CD14-positive monocyte (primary cell): ENCODE data around the gene CDH22. TPM values are rescaled to one million over a fixed set of nuclear protein-coding genes. Genes with fewer than 3 reads are reported as not detected.

Experiments used
- DNase-seq, 3 donors: peaks; one replicate each; pipeline ENCODE4 v3.0.0-alpha.2; 2011 to 2022
- H2AFZ ChIP-seq: 2 replicates; pipeline ENCODE4 v1.6.0; 2012; ENCODE audit warnings: mild to moderate bottlenecking, low read depth, low read length, inconsistent platforms; ENCODE audit not compliant: insufficient read depth, poor library complexity, severe bottlenecking
- H3K27ac ChIP-seq, 2 donors: 1 replicate in 1 of 2; 2 replicates in 1 of 2; pipeline ENCODE4 v1.5.1; 2012 to 2013; ENCODE audit warnings: low read length in 2 of 2, control low read depth in 1 of 2, inconsistent platforms in 1 of 2, low read depth in 1 of 2, mild to moderate bottlenecking in 1 of 2
- H3K27me3 ChIP-seq, 2 donors: one replicate each; pipeline versions ENCODE4 v1.6.0 to v1.6.1; 2011 to 2013; ENCODE audit warnings: low read length in 2 of 2; ENCODE audit not compliant: control insufficient read depth in 2 of 2, insufficient read depth in 2 of 2
- H3K36me3 ChIP-seq, 2 donors: replicated peaks in 1 of 2; 1 replicate in 1 of 2; 2 replicates in 1 of 2; pipeline versions ENCODE4 v1.5.1 to v1.6.1; 2012 to 2013; ENCODE audit warnings: low read length in 2 of 2, control low read depth in 1 of 2, inconsistent platforms in 1 of 2, mild to moderate bottlenecking in 1 of 2; ENCODE audit not compliant: insufficient read depth in 2 of 2, control insufficient read depth in 1 of 2
- H3K4me1 ChIP-seq, 2 donors: 1 replicate in 1 of 2; 2 replicates in 1 of 2; pipeline versions ENCODE4 v1.5.1 to v1.6.1; 2012 to 2013; ENCODE audit warnings: low read length in 2 of 2, control low read depth in 1 of 2, inconsistent platforms in 1 of 2, mild to moderate bottlenecking in 1 of 2, moderate library complexity in 1 of 2; ENCODE audit not compliant: insufficient read depth in 2 of 2, control insufficient read depth in 1 of 2
- H3K4me2 ChIP-seq: replicated peaks from 2 replicates; pipeline ENCODE3; 2012; ENCODE audit warnings: low read length, moderate library complexity, mild to moderate bottlenecking; ENCODE audit not compliant: poor library complexity, severe bottlenecking; ENCODE audit errors: extremely low read depth
- H3K4me3 ChIP-seq, 3 experiments: fragments of 200-600 bp in 1 of 3; sonication (generic) in 1 of 3; replicated peaks in 1 of 3; 1 replicate in 2 of 3; 2 replicates in 1 of 3; pipeline ENCODE4 v1.5.1; 2011 to 2013; ENCODE audit warnings: low read length in 3 of 3, mild to moderate bottlenecking in 3 of 3, control low read depth in 2 of 3, low read depth in 2 of 3, inconsistent platforms in 1 of 3, moderate library complexity in 1 of 3
- H3K79me2 ChIP-seq: 2 replicates; pipeline ENCODE4 v1.6.0; 2012; ENCODE audit warnings: mild to moderate bottlenecking, control low read depth, inconsistent platforms, low read length, moderate library complexity; ENCODE audit not compliant: insufficient read depth
- H3K9ac ChIP-seq: 2 replicates; pipeline ENCODE4 v1.6.0; 2017; ENCODE audit warnings: low read length, mild to moderate bottlenecking; ENCODE audit not compliant: insufficient read depth, poor library complexity, severe bottlenecking
- H3K9me3 ChIP-seq, 2 donors: replicated peaks in 1 of 2; 1 replicate in 1 of 2; 2 replicates in 1 of 2; pipeline versions ENCODE4 v1.5.1 to v1.6.1; 2012 to 2013; ENCODE audit warnings: low read length in 2 of 2, control low read depth in 1 of 2; ENCODE audit not compliant: control insufficient read depth in 1 of 2, insufficient read depth in 1 of 2
- H4K20me1 ChIP-seq: 2 replicates; pipeline ENCODE4 v1.6.0; 2012; ENCODE audit warnings: mild to moderate bottlenecking, low read length, control low read depth, moderate library complexity; ENCODE audit not compliant: insufficient read depth
- H3K27ac Mint-ChIP-seq, 7 donors: one replicate each; pipeline ENCODE4 v1.8.0; 2020; ENCODE audit warnings: mild to moderate bottlenecking in 7 of 7, mixed read lengths in 7 of 7, moderate library complexity in 6 of 7, inconsistent platforms in 2 of 7
- H3K27me3 Mint-ChIP-seq, 3 donors: one replicate each; pipeline ENCODE4 v1.8.0; 2021 to 2022; ENCODE audit warnings: low read depth in 3 of 3, mild to moderate bottlenecking in 3 of 3, mixed read lengths in 3 of 3, moderate library complexity in 3 of 3, inconsistent platforms in 1 of 3
- H3K36me3 Mint-ChIP-seq, 2 donors: one replicate each; pipeline ENCODE4 v1.8.0; 2020; ENCODE audit warnings: mixed read lengths in 2 of 2, inconsistent platforms in 1 of 2, mild to moderate bottlenecking in 1 of 2
- H3K4me1 Mint-ChIP-seq: one replicate; pipeline ENCODE4 v1.8.0; 2020; ENCODE audit warnings: mild to moderate bottlenecking, mixed read lengths
- H3K4me3 Mint-ChIP-seq, 2 donors: one replicate each; pipeline ENCODE4 v1.8.0; 2020; ENCODE audit warnings: mild to moderate bottlenecking in 2 of 2, mixed read lengths in 2 of 2, moderate library complexity in 1 of 2
- H3K9me3 Mint-ChIP-seq, 7 donors: one replicate each; pipeline ENCODE4 v1.8.0; 2020 to 2022; ENCODE audit warnings: mixed read lengths in 7 of 7, mild to moderate bottlenecking in 6 of 7, moderate library complexity in 6 of 7, inconsistent platforms in 2 of 7
- CTCF ChIP-seq: fragments of 200-600 bp; IDR thresholded peaks from one replicate; pipeline ENCODE4 v1.8.0; 2022; ENCODE audit warnings: antibody characterized with exemption, mild to moderate bottlenecking
- WGBS: methylation state at CpG from one replicate; pipeline ENCODE4 v1.1.5; 2013; ENCODE audit warnings: missing lambda C conversion rate; ENCODE audit not compliant: insufficient coverage; 5-methylcytosine and 5-hydroxymethylcytosine counted together
- intact Hi-C, 2 donors: fragments of 100-400 bp; cut with micrococcal nuclease; formaldehyde crosslinking; loops; one replicate each; pipeline versions ENCODE4 v1.15.0 to v1.15.1; 2023
- polyA plus RNA-seq, 3 donors: library from polyadenylated mRNA; depleted of rRNA in 1 of 3; unstranded in 2 of 3; stranded (reverse) in 1 of 3; fragments of 300-500 nt in 2 of 3; fragments of >200 nt in 1 of 3; fragmentation: Illumina TruSeq in 2 of 3; gene quantifications; 1 replicate in 2 of 3; 2 replicates in 1 of 3; pipeline ENCODE4 v1.2.3, GENCODE V29; 2012 to 2021

Gene CDH22
- polyA plus RNA-seq, 3 donors = not detected

GRCh38 chr20:46324379-46324778, 16.1 kb upstream of the CDH22 start:
- H3K27me3 ChIP-seq = peaks cover 0 to 3% of the 10 kb centered on the region in 2 donors
- no peak overlapping the region for H2AFZ ChIP-seq
- no peak overlapping the region for H3K4me3 ChIP-seq
- Mint-ChIP-seq H3K27ac (no peak overlapping the region), H3K27me3 (peaks cover 11 to 21% (median 11%) of the 10 kb centered on the region in 3 donors), H3K36me3 (no peaks in the 10 kb centered on the region), H3K4me1 (no peaks in the 10 kb centered on the region), H3K4me3 (no peak overlapping the region), H3K9me3 (no peaks in the 10 kb centered on the region)
- H4K20me1 ChIP-seq = no peaks in the 10 kb centered on the region
- intact Hi-C loops = no loop called here
- H3K36me3 ChIP-seq = no peaks in the 10 kb centered on the region
- H3K9me3 ChIP-seq = no peaks in the 10 kb centered on the region
- no peak overlapping the region for H3K27ac ChIP-seq
- no peak overlapping the region for H3K9ac ChIP-seq
- no peaks in the 10 kb centered on the region for H3K79me2 ChIP-seq
- no peak overlapping the region for H3K4me2 ChIP-seq
- no CpG with 5 or more reads among the region's 7 CpGs for WGBS
- H3K4me1 ChIP-seq = no peaks in the 10 kb centered on the region
- no peak for TF ChIP-seq CTCF
- no peak for DNase-seq

- Mint-ChIP-seq H3K9me3 (no peaks in the 10 kb centered on the region), H3K27me3 (peaks cover 12 to 28% (median 14%) of the 10 kb centered on the region in 3 donors), H3K4me3 (no peak overlapping the region), H3K27ac (no peak overlapping the region), H3K36me3 (no peaks in the 10 kb centered on the region), H3K4me1 (no peaks in the 10 kb centered on the region)
- DNase-seq = no peak
- H3K27ac ChIP-seq = no peak overlapping the region
- no peak overlapping the region for H3K4me2 ChIP-seq
- no peaks in the 10 kb centered on the region for H3K36me3 ChIP-seq
- no peaks in the 10 kb centered on the region for H3K9me3 ChIP-seq
- no peak overlapping the region for H3K9ac ChIP-seq
- H2AFZ ChIP-seq = no peak overlapping the region
- 78% methylated on average over 9 of the region's 10 CpGs for WGBS
- no peak overlapping the region for H3K4me3 ChIP-seq
- TF ChIP-seq CTCF = no peak
- H4K20me1 ChIP-seq = no peaks in the 10 kb centered on the region
- H3K27me3 ChIP-seq = peaks cover 0 to 3% of the 10 kb centered on the region in 2 donors
- intact Hi-C loops = no loop called here
- no peaks in the 10 kb centered on the region for H3K79me2 ChIP-seq
- no peaks in the 10 kb centered on the region for H3K4me1 ChIP-seq
These were observed 15.3 kb upstream of the CDH22 start for GRCh38 chr20:46323557-46323956.
